Esophagus squamous epithelium (tissue), 4 donors: ENCODE measurements around the gene B3GAT1.

Experiments used
- POLR2A ChIP-seq, 4 donors: fragments of 450-650 bp; IDR thresholded peaks; one replicate each; pipeline ENCODE4 v1.6.1; 2017; ENCODE audit warnings: antibody characterized with exemption in 4 of 4, mild to moderate bottlenecking in 4 of 4, moderate library complexity in 3 of 4
- TF ChIP-seq, protein P1 (sequence below), 6 experiments: fragments of 450-650 bp in 4 of 6; fragments of 200-600 bp in 2 of 6; sonication (generic) in 2 of 6; IDR thresholded peaks; one replicate each; pipeline ENCODE4 v1.5.1; 2016 to 2019; ENCODE audit warnings: antibody characterized with exemption in 6 of 6, mild to moderate bottlenecking in 4 of 6, moderate library complexity in 4 of 6

DNA sequence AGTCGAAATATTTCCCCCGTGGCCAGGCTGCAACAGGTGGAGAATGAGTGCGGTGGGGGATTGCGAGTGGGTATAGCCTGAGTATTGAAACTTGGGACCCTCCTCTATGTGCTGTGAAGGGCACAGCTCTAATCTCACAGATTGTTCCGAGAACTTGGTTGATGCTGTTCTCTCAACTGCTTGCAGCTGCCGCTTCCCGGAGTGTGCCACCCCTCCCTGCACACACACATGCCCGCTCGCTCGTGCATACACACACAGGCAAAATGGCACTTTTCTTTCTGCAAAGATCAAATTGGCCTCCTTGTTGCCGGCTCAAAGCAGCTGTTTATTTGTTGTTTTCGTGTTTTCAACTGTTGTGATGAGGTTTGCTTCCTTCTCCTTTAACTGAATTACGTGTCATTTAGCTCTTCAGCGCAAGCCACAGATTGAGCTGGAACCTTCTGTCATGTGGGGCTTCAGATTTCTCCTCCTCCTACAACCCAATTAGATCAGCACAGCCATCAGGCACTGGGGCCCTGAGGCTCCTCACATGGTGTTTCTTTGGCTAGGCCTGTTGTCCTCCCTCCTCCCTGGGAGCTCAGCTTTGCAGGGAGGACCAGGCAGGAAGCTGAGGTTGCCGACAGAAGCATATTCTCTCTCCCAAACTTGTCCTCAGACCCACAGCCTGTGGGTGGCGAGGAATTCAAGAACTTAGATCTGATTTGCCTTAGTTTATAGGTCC lies 13.9 kb upstream of the B3GAT1 start:
- TF ChIP-seq, protein P1, sequence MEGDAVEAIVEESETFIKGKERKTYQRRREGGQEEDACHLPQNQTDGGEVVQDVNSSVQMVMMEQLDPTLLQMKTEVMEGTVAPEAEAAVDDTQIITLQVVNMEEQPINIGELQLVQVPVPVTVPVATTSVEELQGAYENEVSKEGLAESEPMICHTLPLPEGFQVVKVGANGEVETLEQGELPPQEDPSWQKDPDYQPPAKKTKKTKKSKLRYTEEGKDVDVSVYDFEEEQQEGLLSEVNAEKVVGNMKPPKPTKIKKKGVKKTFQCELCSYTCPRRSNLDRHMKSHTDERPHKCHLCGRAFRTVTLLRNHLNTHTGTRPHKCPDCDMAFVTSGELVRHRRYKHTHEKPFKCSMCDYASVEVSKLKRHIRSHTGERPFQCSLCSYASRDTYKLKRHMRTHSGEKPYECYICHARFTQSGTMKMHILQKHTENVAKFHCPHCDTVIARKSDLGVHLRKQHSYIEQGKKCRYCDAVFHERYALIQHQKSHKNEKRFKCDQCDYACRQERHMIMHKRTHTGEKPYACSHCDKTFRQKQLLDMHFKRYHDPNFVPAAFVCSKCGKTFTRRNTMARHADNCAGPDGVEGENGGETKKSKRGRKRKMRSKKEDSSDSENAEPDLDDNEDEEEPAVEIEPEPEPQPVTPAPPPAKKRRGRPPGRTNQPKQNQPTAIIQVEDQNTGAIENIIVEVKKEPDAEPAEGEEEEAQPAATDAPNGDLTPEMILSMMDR (IDR thresholded peaks at IDR 0.05) = no peak
- TF ChIP-seq POLR2A (IDR thresholded peaks at IDR 0.05) = no peak
